GM18870 (cell line): ENCODE results near the gene RIPK1.

ENCODE experiments used
- ATAC-seq: cut with Tn5 transposase; IDR thresholded peaks from one replicate; pipeline ENCODE4 v1.9.1; 2021; ENCODE audit warnings: moderate library complexity; ENCODE audit not compliant: unreplicated experiment

RIPK1 gene

DNA sequence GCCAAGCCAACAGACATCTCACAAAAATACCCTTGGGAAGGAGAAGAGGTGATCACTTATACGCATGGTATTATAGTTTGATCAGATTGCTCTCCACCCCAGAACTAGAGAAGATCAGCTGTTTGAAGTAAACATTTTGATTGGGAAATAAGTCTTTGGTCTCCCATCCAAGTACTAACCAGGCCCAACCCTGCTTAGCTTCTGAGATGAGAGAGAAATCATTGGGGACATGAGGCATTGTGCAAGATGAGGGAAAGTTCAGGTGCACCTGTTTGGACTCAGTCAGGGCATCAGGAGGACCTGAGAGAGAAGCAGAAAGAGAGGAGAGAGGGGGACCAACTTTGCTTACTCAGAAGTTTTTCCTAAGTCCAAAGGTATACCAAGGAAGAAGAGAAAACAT lies 11.4 kb downstream of the RIPK1 start:
- ATAC-seq = no peak

GRCh38 chr6:3081960-3082359 lies 13.7 kb downstream of the RIPK1 start:
- no peak for ATAC-seq

- ATAC-seq = no peak
These were observed 16.8 kb downstream of the RIPK1 start for GRCh38 chr6:3085074-3085473.

GRCh38 chr6:3086282-3086946 lies 18.1 kb downstream of the RIPK1 start:
- ATAC-seq = no peak

GRCh38 chr6:3088446-3088845 lies 20.2 kb downstream of the RIPK1 start:
- no peak for ATAC-seq

DNA sequence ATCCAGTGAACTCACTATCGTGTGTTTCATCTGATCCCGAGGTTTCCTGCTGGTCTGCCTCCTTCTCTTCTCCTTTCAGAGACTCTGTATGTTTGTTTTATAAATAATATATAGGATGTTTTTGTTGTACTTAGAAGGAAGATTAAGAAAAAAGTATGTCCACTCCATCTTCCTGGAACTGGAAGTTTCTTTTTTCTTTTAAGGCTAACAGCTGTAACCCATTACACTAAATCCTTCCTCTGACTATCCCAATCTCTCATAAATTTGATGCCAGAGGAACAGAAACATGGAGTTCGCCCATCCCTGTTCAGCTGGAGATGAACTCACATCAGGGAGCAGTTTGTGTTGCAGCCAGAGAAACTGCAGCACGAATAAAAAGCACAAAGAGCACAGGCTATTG lies 20.7 kb downstream of the RIPK1 start:
- no peak for ATAC-seq

DNA sequence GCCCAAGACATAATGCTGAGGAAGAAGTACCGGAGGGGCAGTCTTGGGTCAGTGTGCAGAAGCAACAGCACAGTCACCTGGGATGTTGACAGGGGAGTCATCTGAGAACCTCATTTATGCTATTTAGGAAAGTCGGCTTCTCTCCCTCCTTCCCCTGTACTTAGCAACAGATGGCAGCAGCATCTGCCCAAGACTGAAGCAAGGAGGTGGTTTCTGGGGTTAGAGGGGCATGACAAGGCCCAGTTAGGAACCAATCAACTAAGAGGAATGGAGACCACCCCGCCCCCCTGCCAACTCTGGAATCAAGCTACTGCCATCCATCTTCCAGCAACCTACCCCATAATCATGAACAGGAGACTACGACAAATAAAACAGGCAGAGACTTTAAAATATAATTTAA lies 21.7 kb downstream of the RIPK1 start:
- ATAC-seq = no peak

- ATAC-seq = no peak
These were observed 26.5 kb downstream of the RIPK1 start for GRCh38 chr6:3094815-3095214.

GRCh38 chr6:3102875-3103274 lies 34.6 kb downstream of the RIPK1 start:
- no peak for ATAC-seq

- ATAC-seq = no peak
These were observed 40.6 kb downstream of the RIPK1 start for GRCh38 chr6:3108746-3109414.

- ATAC-seq = no peak
These were observed 41.5 kb downstream of the RIPK1 start for GRCh38 chr6:3109761-3110160.

DNA sequence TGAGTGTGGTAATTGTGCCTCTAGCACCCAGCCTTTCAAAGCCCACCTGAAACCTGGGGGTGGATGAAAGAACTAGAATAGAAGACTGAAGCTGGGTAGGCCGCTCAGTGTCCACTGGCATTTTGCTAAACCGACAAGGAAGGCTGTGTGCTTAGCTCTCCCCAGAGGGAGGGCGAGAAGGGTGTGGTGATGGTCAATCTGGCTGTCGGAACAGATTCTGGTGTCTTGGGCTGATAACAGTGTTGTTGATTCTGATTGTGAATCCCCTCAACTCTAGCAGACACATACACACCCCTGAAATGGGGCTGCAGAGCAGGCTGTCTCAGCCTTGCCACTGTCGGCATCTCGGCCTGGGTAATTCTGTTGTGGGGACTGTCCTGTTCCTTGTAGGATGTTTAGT lies 46.1 kb downstream of the RIPK1 start:
- ATAC-seq = no peak

GRCh38 chr6:3117912-3118352 lies 49.6 kb downstream of the RIPK1 start:
- ATAC-seq = no peak

DNA sequence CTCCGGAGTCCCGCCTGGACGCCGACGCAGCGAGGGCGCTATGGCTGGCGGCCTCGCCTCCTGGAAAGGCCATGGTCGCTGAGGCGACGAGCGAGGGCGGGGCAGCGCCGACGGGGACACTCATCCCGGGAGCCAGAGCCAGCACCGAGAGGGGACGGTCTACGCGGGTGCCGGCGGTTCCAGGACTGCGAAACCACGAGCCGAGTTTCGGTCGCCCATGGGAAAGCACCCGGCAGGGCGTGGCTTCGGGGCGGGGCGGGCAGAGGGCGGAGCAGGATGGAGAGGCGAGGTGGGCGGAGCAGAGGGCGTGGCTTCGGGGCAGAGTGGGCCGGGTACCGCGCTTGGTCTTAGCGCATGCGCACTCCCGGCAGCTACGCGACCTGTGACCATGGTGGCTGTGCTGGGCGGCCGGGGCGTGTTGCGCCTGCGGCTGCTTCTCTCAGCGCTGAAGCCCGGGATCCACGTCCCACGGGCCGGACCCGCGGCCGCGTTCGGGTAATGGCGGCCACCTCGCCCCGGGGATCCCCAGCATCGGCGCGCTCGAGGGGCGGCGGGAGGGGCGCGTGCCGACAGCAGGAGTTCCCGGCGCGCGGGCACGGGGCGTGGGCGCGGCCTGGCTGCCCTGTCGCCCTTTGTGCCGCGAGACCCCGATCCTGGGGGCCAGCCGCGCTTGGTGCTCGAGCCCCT lies 50.2 kb downstream of the RIPK1 start, which contains the start of gene BPHL:
Gene BPHL (plus strand): TSS at position 359 of the 687 bp plus-strand sequence. CDS start 30 bp downstream, at position 389.
- ATAC-seq = peak; percentile 67

- peak; percentile 25 for ATAC-seq
These were observed 50.9 kb downstream of the RIPK1 start for GRCh38 chr6:3119040-3119723.

GRCh38 chr6:3120765-3121089 lies 52.4 kb downstream of the RIPK1 start:
- ATAC-seq = no peak

GRCh38 chr6:3122823-3123182 lies 54.5 kb downstream of the RIPK1 start:
- no peak for ATAC-seq

GRCh38 chr6:3124667-3125066 lies 56.4 kb downstream of the RIPK1 start:
- ATAC-seq = no peak

DNA sequence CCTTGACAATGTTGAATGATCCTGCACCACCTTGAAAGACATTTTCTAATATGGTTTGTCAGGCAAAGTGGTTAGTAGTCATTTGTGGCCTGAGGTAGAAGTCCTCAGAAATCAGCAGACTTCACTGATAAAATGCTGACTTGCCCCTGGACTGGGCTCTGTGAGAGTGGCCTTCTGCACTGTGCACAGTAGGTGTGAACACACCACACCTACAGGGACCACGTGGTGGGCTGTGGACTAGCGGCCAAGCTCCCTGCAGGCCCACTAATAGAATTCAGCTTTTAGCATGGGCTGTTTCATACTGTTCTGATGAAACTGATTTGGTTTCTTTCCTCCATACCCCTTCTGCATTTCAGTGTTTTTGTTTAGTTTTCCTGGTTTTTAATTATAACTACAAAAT lies 57.5 kb downstream of the RIPK1 start:
- ATAC-seq = no peak

DNA sequence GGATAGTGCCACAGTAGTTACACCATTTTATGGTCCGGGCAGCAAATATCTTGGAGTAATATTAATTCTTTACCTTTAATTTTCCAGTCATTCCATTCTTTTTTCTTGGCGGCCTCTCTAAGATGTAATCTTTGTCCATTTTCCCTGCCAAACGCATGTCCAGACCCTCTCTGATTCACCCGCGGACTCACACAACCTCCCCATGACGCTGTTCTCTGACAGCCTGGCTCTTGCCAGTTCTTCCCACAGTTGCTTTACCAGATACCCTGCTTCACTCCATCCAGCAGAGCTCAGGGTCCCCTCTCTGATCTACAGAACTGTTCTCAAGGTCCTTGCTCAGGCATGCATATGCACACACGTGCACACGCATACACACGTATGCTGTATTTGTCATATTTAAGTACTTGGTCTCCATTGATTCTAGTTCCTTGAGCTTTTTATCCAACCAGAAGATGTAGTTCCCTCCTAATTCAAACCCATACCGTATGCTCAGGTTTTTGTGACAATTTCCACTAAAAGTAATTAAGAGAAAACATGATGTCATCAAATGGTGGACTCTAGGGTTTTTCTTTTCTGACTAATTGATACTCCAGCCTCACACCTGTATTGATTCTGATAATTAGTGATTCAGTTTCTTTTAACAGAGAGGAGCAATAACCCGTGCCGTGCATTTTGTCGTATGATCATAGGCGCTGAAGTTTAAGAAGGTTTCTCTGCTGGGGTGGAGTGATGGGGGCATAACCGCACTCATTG lies 60.2 kb downstream of the RIPK1 start:
- ATAC-seq = no peak

DNA sequence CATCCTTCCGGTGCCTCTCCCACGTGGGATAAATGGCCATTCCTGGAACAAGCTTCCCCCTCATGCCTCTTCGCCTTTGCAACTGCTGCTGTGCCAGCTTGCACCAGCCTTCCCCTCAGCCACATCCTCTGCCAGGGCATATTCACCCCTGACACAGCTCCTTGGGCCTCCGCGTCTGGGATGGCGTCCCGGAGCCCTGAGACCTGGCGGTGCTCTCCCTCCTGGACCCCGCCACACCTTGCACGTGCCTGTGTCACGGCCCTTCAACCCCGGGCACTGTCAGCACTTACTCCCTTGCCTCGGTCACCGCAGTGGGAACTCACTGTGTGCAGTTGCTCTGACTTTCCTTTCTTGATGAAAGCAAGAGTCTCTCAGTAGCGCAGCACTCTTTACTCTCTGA lies 63.4 kb downstream of the RIPK1 start:
- ATAC-seq = no peak
